CD14-positive monocyte (primary cell): ENCODE data around the gene DRAXIN. TPM values are rescaled to one million over a fixed set of nuclear protein-coding genes. Genes with fewer than 3 reads are reported as not detected.

Experiments used
- DNase-seq, 3 donors: peaks; one replicate each; pipeline ENCODE4 v3.0.0-alpha.2; 2011 to 2022
- H2AFZ ChIP-seq: 2 replicates; pipeline ENCODE4 v1.6.0; 2012; ENCODE audit warnings: mild to moderate bottlenecking, low read depth, low read length, inconsistent platforms; ENCODE audit not compliant: insufficient read depth, poor library complexity, severe bottlenecking
- H3K27ac ChIP-seq, 2 donors: 1 replicate in 1 of 2; 2 replicates in 1 of 2; pipeline ENCODE4 v1.5.1; 2012 to 2013; ENCODE audit warnings: low read length in 2 of 2, control low read depth in 1 of 2, inconsistent platforms in 1 of 2, low read depth in 1 of 2, mild to moderate bottlenecking in 1 of 2
- H3K27me3 ChIP-seq, 2 donors: one replicate each; pipeline versions ENCODE4 v1.6.0 to v1.6.1; 2011 to 2013; ENCODE audit warnings: low read length in 2 of 2; ENCODE audit not compliant: control insufficient read depth in 2 of 2, insufficient read depth in 2 of 2
- H3K36me3 ChIP-seq, 2 donors: replicated peaks in 1 of 2; 1 replicate in 1 of 2; 2 replicates in 1 of 2; pipeline versions ENCODE4 v1.5.1 to v1.6.1; 2012 to 2013; ENCODE audit warnings: low read length in 2 of 2, control low read depth in 1 of 2, inconsistent platforms in 1 of 2, mild to moderate bottlenecking in 1 of 2; ENCODE audit not compliant: insufficient read depth in 2 of 2, control insufficient read depth in 1 of 2
- H3K4me1 ChIP-seq, 2 donors: 1 replicate in 1 of 2; 2 replicates in 1 of 2; pipeline versions ENCODE4 v1.5.1 to v1.6.1; 2012 to 2013; ENCODE audit warnings: low read length in 2 of 2, control low read depth in 1 of 2, inconsistent platforms in 1 of 2, mild to moderate bottlenecking in 1 of 2, moderate library complexity in 1 of 2; ENCODE audit not compliant: insufficient read depth in 2 of 2, control insufficient read depth in 1 of 2
- H3K4me2 ChIP-seq: replicated peaks from 2 replicates; pipeline ENCODE3; 2012; ENCODE audit warnings: low read length, moderate library complexity, mild to moderate bottlenecking; ENCODE audit not compliant: poor library complexity, severe bottlenecking; ENCODE audit errors: extremely low read depth
- H3K4me3 ChIP-seq, 3 experiments: fragments of 200-600 bp in 1 of 3; sonication (generic) in 1 of 3; replicated peaks in 1 of 3; 1 replicate in 2 of 3; 2 replicates in 1 of 3; pipeline ENCODE4 v1.5.1; 2011 to 2013; ENCODE audit warnings: low read length in 3 of 3, mild to moderate bottlenecking in 3 of 3, control low read depth in 2 of 3, low read depth in 2 of 3, inconsistent platforms in 1 of 3, moderate library complexity in 1 of 3
- H3K79me2 ChIP-seq: 2 replicates; pipeline ENCODE4 v1.6.0; 2012; ENCODE audit warnings: mild to moderate bottlenecking, control low read depth, inconsistent platforms, low read length, moderate library complexity; ENCODE audit not compliant: insufficient read depth
- H3K9ac ChIP-seq: 2 replicates; pipeline ENCODE4 v1.6.0; 2017; ENCODE audit warnings: low read length, mild to moderate bottlenecking; ENCODE audit not compliant: insufficient read depth, poor library complexity, severe bottlenecking
- H3K9me3 ChIP-seq, 2 donors: replicated peaks in 1 of 2; 1 replicate in 1 of 2; 2 replicates in 1 of 2; pipeline versions ENCODE4 v1.5.1 to v1.6.1; 2012 to 2013; ENCODE audit warnings: low read length in 2 of 2, control low read depth in 1 of 2; ENCODE audit not compliant: control insufficient read depth in 1 of 2, insufficient read depth in 1 of 2
- H4K20me1 ChIP-seq: 2 replicates; pipeline ENCODE4 v1.6.0; 2012; ENCODE audit warnings: mild to moderate bottlenecking, low read length, control low read depth, moderate library complexity; ENCODE audit not compliant: insufficient read depth
- H3K27ac Mint-ChIP-seq, 7 donors: one replicate each; pipeline ENCODE4 v1.8.0; 2020; ENCODE audit warnings: mild to moderate bottlenecking in 7 of 7, mixed read lengths in 7 of 7, moderate library complexity in 6 of 7, inconsistent platforms in 2 of 7
- H3K27me3 Mint-ChIP-seq, 3 donors: one replicate each; pipeline ENCODE4 v1.8.0; 2021 to 2022; ENCODE audit warnings: low read depth in 3 of 3, mild to moderate bottlenecking in 3 of 3, mixed read lengths in 3 of 3, moderate library complexity in 3 of 3, inconsistent platforms in 1 of 3
- H3K36me3 Mint-ChIP-seq, 2 donors: one replicate each; pipeline ENCODE4 v1.8.0; 2020; ENCODE audit warnings: mixed read lengths in 2 of 2, inconsistent platforms in 1 of 2, mild to moderate bottlenecking in 1 of 2
- H3K4me1 Mint-ChIP-seq: one replicate; pipeline ENCODE4 v1.8.0; 2020; ENCODE audit warnings: mild to moderate bottlenecking, mixed read lengths
- H3K4me3 Mint-ChIP-seq, 2 donors: one replicate each; pipeline ENCODE4 v1.8.0; 2020; ENCODE audit warnings: mild to moderate bottlenecking in 2 of 2, mixed read lengths in 2 of 2, moderate library complexity in 1 of 2
- H3K9me3 Mint-ChIP-seq, 7 donors: one replicate each; pipeline ENCODE4 v1.8.0; 2020 to 2022; ENCODE audit warnings: mixed read lengths in 7 of 7, mild to moderate bottlenecking in 6 of 7, moderate library complexity in 6 of 7, inconsistent platforms in 2 of 7
- CTCF ChIP-seq: fragments of 200-600 bp; IDR thresholded peaks from one replicate; pipeline ENCODE4 v1.8.0; 2022; ENCODE audit warnings: antibody characterized with exemption, mild to moderate bottlenecking
- WGBS: methylation state at CpG from one replicate; pipeline ENCODE4 v1.1.5; 2013; ENCODE audit warnings: missing lambda C conversion rate; ENCODE audit not compliant: insufficient coverage; 5-methylcytosine and 5-hydroxymethylcytosine counted together
- intact Hi-C, 2 donors: fragments of 100-400 bp; cut with micrococcal nuclease; formaldehyde crosslinking; loops; one replicate each; pipeline versions ENCODE4 v1.15.0 to v1.15.1; 2023
- polyA plus RNA-seq, 3 donors: library from polyadenylated mRNA; depleted of rRNA in 1 of 3; unstranded in 2 of 3; stranded (reverse) in 1 of 3; fragments of 300-500 nt in 2 of 3; fragments of >200 nt in 1 of 3; fragmentation: Illumina TruSeq in 2 of 3; gene quantifications; 1 replicate in 2 of 3; 2 replicates in 1 of 3; pipeline ENCODE4 v1.2.3, GENCODE V29; 2012 to 2021

The DRAXIN gene
- polyA plus RNA-seq, 3 donors: 0.14 to 0.27 (median 0.18) TPM

DNA sequence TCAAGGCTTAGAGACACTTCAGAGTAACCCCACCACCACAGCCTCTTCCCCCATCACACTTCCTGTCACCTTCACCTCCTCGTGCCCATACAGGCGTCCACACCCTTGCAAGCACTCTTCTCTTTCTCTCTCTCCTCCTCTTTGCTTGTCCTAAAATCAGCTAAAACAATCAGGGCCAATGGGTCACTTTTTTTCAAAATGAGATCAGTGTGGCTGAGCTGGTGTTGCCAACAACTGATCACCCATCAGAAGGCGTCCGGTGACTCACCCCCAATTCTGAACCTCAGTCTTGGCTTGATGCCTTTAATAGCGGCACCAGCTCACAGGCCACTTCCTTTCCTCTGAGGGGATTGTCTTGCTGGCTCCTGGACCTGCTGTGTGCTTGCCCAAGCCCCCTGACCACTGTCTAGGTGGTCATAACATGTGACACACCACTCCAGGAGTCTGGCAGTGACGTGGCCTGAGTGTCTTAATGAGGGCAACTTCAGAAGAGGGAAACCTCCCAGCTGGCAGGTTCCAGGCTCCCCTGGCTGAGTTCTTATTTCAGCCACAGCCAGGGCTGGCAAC is 1.6 kb downstream of the DRAXIN start:
- Mint-ChIP-seq H3K9me3 (peaks cover 0 to 17% (median 7%) of the 10 kb centered on the region in 7 donors), H3K4me3 (peak overlapping the region in 1 of 2 donors; percentile 83), H3K36me3 (peaks cover 2 to 6% of the 10 kb centered on the region in 2 donors), H3K4me1 (peaks cover 23% of the 10 kb centered on the region), H3K27me3 (peaks cover 55 to 82% (median 71%) of the 10 kb centered on the region in 3 donors), H3K27ac (peak overlapping the region in 2 of 7 donors; percentile 0 to 57)
- Histone ChIP-seq H3K27ac (no peak overlapping the region), H3K4me1 (peaks cover 5 to 11% of the 10 kb centered on the region in 2 donors), H3K4me2 (no peak overlapping the region), H4K20me1 (no peaks in the 10 kb centered on the region), H3K9me3 (peaks cover 0 to 11% of the 10 kb centered on the region in 2 donors), H3K27me3 (peaks cover 41 to 59% of the 10 kb centered on the region in 2 donors), H3K36me3 (no peaks in the 10 kb centered on the region), H3K4me3 (no peak overlapping the region), H2AFZ (no peak overlapping the region), H3K79me2 (no peaks in the 10 kb centered on the region), H3K9ac (no peak overlapping the region)
- no peak for TF ChIP-seq CTCF
- intact Hi-C loops: no loop called here
- WGBS: 0% methylated on average over 3 of the region's 6 CpGs
- peak; percentile 60 to 77 (median 68) for DNase-seq

DNA sequence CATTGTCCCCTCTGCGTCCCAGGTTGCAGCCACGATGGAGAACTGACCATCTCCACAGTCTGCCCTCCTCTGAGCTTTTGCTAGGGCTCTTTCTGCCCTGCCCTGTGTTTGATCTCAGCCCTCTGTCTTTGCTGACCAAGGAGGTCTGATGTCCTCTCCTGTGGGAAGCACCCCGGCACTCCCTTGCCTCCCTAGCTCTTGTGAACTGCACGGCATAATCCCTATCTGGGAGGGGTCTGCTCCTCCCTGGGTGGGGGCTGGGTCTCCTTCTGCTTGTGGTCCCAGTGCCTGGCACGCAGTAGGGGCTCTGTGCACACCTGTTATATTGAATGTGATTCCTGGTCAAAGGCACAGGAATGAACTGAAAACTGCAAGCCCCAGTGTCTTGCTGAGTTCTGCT is 2.4 kb downstream of the DRAXIN start:
- Mint-ChIP-seq H3K27ac (peak overlapping the region in 1 of 7 donors; percentile 4), H3K4me3 (peak overlapping the region in 1 of 2 donors; percentile 75), H3K4me1 (peaks cover 23% of the 10 kb centered on the region), H3K36me3 (peaks cover 2 to 6% of the 10 kb centered on the region in 2 donors), H3K9me3 (peaks cover 0 to 17% (median 7%) of the 10 kb centered on the region in 7 donors), H3K27me3 (peaks cover 50 to 82% (median 64%) of the 10 kb centered on the region in 3 donors)
- no peaks in the 10 kb centered on the region for H3K36me3 ChIP-seq
- H3K4me1 ChIP-seq: peaks cover 5 to 11% of the 10 kb centered on the region in 2 donors
- H2AFZ ChIP-seq: no peak overlapping the region
- H3K27me3 ChIP-seq: peaks cover 41 to 54% of the 10 kb centered on the region in 2 donors
- no peaks in the 10 kb centered on the region for H4K20me1 ChIP-seq
- H3K4me2 ChIP-seq: no peak overlapping the region
- DNase-seq: no peak
- no peak overlapping the region for H3K4me3 ChIP-seq
- TF ChIP-seq CTCF: no peak
- H3K79me2 ChIP-seq: no peaks in the 10 kb centered on the region
- peaks cover 0 to 11% of the 10 kb centered on the region in 2 donors for H3K9me3 ChIP-seq
- 72% methylated on average over 5 of the region's 5 CpGs for WGBS
- H3K9ac ChIP-seq: no peak overlapping the region
- intact Hi-C loops: no loop called here
- H3K27ac ChIP-seq: no peak overlapping the region
